ENCODE results near the gene MCC. TPM values are rescaled to one million over a fixed set of nuclear protein-coding genes. Genes with fewer than 3 reads are reported as not detected.

Gene MCC
- total and polyA plus RNA-seq, 2 experiments from 2014 or later = 8.3 to 31.5 TPM

DNA sequence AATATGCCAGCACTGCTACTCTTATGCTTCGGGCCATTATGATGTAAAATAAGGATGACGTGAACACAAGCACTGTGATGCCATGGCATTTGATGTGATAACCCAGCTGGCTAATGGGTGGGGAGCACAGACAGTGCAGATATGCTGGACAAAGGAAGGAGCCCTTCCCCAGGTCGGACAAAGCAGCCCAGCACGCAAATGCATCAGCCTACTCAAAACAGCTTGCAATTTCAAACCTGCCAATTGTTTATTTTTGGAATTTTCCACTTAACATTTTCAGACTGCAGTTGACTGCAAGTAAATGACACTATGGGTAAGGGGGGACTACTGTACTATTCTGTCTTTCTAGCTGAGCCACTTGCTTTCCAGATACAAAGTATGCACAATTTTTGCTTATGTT is 330.4 kb downstream of the MCC start:
- H3K27ac ChIP-seq = no peak overlapping the region
- H3K27me3 ChIP-seq = no peaks in the 10 kb centered on the region
- no peaks in the 10 kb centered on the region for H4K20me1 ChIP-seq (ENCODE audit: insufficient read depth, poor library complexity, severe bottlenecking)
- DNase-seq (ENCODE audit: low spot score) = no peak
- peaks cover 20% of the 10 kb centered on the region for H3K79me2 ChIP-seq
- TF ChIP-seq EZH2phosphoT487 (IDR thresholded peaks at IDR 0.05; ENCODE audit: low read depth, severe bottlenecking, unreplicated experiment) (no peak), EZH2 (IDR thresholded peaks at IDR 0.05; ENCODE audit: borderline replicate concordance) (no peak)
- TF ChIP-seq, protein P1, sequence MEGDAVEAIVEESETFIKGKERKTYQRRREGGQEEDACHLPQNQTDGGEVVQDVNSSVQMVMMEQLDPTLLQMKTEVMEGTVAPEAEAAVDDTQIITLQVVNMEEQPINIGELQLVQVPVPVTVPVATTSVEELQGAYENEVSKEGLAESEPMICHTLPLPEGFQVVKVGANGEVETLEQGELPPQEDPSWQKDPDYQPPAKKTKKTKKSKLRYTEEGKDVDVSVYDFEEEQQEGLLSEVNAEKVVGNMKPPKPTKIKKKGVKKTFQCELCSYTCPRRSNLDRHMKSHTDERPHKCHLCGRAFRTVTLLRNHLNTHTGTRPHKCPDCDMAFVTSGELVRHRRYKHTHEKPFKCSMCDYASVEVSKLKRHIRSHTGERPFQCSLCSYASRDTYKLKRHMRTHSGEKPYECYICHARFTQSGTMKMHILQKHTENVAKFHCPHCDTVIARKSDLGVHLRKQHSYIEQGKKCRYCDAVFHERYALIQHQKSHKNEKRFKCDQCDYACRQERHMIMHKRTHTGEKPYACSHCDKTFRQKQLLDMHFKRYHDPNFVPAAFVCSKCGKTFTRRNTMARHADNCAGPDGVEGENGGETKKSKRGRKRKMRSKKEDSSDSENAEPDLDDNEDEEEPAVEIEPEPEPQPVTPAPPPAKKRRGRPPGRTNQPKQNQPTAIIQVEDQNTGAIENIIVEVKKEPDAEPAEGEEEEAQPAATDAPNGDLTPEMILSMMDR (IDR thresholded peaks at IDR 0.05; ENCODE audit: poor library complexity) = no peak
- no peak overlapping the region for H2AFZ ChIP-seq
- H3K4me2 ChIP-seq = no peak overlapping the region
- H3K4me3 ChIP-seq = no peak overlapping the region
- peaks cover 12% of the 10 kb centered on the region for H3K4me1 ChIP-seq (ENCODE audit: insufficient read depth)
- WGBS (ENCODE audit: low lambda C conversion rate, missing lambda C conversion rate) = 86% methylated on average over 4 of the region's 4 CpGs
- H3K36me3 ChIP-seq (replicated peaks; ENCODE audit: insufficient read depth, low read depth) = no peaks in the 10 kb centered on the region
- H3K9me2 ChIP-seq (replicated peaks; ENCODE audit: insufficient read depth) = no peaks in the 10 kb centered on the region
- H3K9me3 ChIP-seq (ENCODE audit: low read depth) = no peaks in the 10 kb centered on the region

DNA sequence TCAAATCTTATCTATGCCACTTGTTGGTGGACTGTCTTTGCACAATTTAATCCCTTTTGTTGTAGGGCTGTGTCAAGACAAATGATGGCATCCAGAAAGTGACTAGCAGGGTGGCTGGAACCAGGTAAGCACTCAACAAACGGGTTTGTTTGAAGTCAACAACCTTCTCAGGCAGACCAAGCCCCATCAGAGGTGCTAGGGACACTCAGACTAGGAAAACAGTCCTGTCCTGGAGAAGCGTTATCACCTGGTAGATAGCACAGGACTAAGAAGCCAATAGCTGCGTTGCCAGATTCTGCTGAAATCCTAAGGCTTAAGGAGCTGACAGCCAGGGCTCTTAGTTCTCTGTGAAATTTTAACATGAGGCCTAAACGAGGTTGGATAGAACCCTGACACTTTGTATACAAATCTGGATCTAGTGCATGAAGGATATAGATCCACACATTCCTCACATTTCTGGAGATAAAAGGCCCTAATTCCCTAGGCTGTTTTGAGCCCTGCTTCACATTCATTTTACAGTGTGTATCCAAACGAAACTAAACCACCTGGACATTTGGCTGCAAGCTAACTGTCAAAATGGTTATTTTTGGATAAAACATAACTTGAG is 331.9 kb downstream of the MCC start:
- no peak overlapping the region for H3K4me3 ChIP-seq
- no peaks in the 10 kb centered on the region for H3K9me2 ChIP-seq (replicated peaks; ENCODE audit: insufficient read depth)
- no peaks in the 10 kb centered on the region for H3K36me3 ChIP-seq (replicated peaks; ENCODE audit: insufficient read depth, low read depth)
- no peak overlapping the region for H3K27ac ChIP-seq
- H3K9me3 ChIP-seq (ENCODE audit: low read depth) = no peaks in the 10 kb centered on the region
- H3K79me2 ChIP-seq = peaks cover 14% of the 10 kb centered on the region
- TF ChIP-seq, protein P1 (IDR thresholded peaks at IDR 0.05; ENCODE audit: poor library complexity) = no peak
- TF ChIP-seq EZH2 (IDR thresholded peaks at IDR 0.05; ENCODE audit: borderline replicate concordance) (no peak), EZH2phosphoT487 (IDR thresholded peaks at IDR 0.05; ENCODE audit: low read depth, severe bottlenecking, unreplicated experiment) (no peak)
- no peak overlapping the region for H2AFZ ChIP-seq
- 29% methylated on average over 5 of the region's 5 CpGs for WGBS (ENCODE audit: low lambda C conversion rate, missing lambda C conversion rate)
- H3K27me3 ChIP-seq = no peaks in the 10 kb centered on the region
- DNase-seq (ENCODE audit: low spot score) = no peak
- H4K20me1 ChIP-seq (ENCODE audit: insufficient read depth, poor library complexity, severe bottlenecking) = no peaks in the 10 kb centered on the region
- peak overlapping the region; percentile 8 for H3K4me2 ChIP-seq
- peaks cover 12% of the 10 kb centered on the region for H3K4me1 ChIP-seq (ENCODE audit: insufficient read depth)

DNA sequence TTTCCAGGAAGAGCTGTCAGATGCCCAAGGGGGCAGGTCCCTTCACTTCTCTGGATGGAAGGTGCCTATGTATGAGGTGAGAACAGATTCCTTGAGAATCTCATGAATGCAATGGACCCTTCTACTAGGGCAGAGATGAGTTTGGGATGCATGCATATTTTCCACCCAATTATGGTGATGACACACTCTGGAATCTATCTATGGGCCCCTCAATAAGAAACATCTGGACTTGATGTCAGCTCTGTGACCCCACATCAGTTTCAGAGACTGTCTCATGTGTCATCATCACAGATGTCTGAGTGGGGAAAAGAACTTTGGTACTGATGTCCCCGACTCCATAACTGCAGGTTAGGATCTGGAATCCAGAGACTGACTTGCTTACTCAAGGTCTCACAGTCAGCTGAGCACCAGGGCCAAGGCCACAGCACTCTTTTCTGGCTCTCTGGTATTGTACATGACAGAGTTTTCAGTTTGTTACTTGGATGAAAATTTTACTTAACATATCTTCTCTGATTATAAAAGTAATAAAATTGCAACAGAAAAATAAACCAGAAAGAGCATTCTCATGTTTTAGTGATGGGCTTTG is 334.6 kb downstream of the MCC start:
- no peaks in the 10 kb centered on the region for H4K20me1 ChIP-seq (ENCODE audit: insufficient read depth, poor library complexity, severe bottlenecking)
- H3K79me2 ChIP-seq = peaks cover 15% of the 10 kb centered on the region
- H3K4me1 ChIP-seq (ENCODE audit: insufficient read depth) = peaks cover 12% of the 10 kb centered on the region
- H3K4me2 ChIP-seq = no peak overlapping the region
- TF ChIP-seq EZH2 (IDR thresholded peaks at IDR 0.05; ENCODE audit: borderline replicate concordance) = no peak
- TF ChIP-seq, protein P1 (IDR thresholded peaks at IDR 0.05; ENCODE audit: poor library complexity) = no peak
- no peak for TF ChIP-seq EZH2phosphoT487 (IDR thresholded peaks at IDR 0.05; ENCODE audit: low read depth, severe bottlenecking, unreplicated experiment)
- no peaks in the 10 kb centered on the region for H3K27me3 ChIP-seq
- H3K4me3 ChIP-seq = no peak overlapping the region
- WGBS (ENCODE audit: low lambda C conversion rate, missing lambda C conversion rate) = 79% methylated on average over 1 of the region's 1 CpG
- H3K9me3 ChIP-seq (ENCODE audit: low read depth) = no peaks in the 10 kb centered on the region
- no peak for DNase-seq (ENCODE audit: low spot score)
- H3K36me3 ChIP-seq (replicated peaks; ENCODE audit: insufficient read depth, low read depth) = no peaks in the 10 kb centered on the region
- H2AFZ ChIP-seq = no peak overlapping the region
- H3K27ac ChIP-seq = no peak overlapping the region
- no peaks in the 10 kb centered on the region for H3K9me2 ChIP-seq (replicated peaks; ENCODE audit: insufficient read depth)

All from hepatocyte (in vitro differentiated cells).